SK-N-MC (cell line): ENCODE measurements around the gene CDH10.

Experiments
- EZH2 ChIP-seq: fragments of 200-600 bp; sonication (generic); IDR thresholded peaks from one replicate; pipeline ENCODE4 v1.6.1; 2017; ENCODE audit warnings: antibody characterized with exemption
- FOXP2 ChIP-seq: optimal IDR thresholded peaks from 2 replicates; pipeline ENCODE3; 2011; ENCODE audit warnings: mild to moderate bottlenecking, moderate library complexity; ENCODE audit not compliant: insufficient read depth; ENCODE audit errors: extremely low read length, control extremely low read depth
- POLR2AphosphoS5 ChIP-seq: IDR thresholded peaks from 2 replicates; pipeline ENCODE4 v1.6.1; 2012; ENCODE audit warnings: mild to moderate bottlenecking, low read depth, low read length, borderline replicate concordance

DNA sequence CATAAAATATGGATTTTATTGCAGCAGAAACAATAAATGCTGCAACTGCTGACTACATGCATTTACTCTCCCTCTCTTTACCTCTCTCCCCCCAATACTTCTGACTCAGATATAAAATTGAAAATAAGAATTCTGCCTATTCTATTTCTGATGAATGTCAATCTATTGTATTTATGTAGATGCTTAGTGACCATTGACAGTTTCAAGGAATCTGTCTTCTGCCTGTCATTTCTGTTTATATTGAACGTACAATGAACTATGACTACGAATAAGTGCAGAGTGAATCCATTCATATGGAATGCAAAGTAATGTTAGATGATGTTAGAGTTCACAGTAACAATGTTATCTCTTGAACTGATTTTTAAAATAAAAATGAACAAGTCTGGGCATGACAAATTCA lies 898 bp downstream of the CDH10 start:
- TF ChIP-seq POLR2AphosphoS5 (no peak), EZH2 (no peak), FOXP2 (no peak)
